Measurements from ENCODE around the gene DMRTC1.
"Not testable (repeated sequence)": the region's sequence is repeated elsewhere in the genome, so short reads cannot be mapped to it uniquely, and the experiment has no call there.

GRCh38 chrX:72936455-72936854 is 7.2 kb downstream of the DMRTC1 start:
- TF ChIP-seq EZH2 (IDR thresholded peaks at IDR 0.05; ENCODE audit: borderline replicate concordance, low read depth, low read length, poor library complexity, severe bottlenecking); CTCF (conservative IDR thresholded peaks at IDR 0.05; ENCODE audit: low read depth, low read length): not testable (repeated sequence)

All from A673 (cell line).